Stimulated activated CD8-positive, alpha-beta memory T cell treated with anti-CD3 and anti-CD28 coated beads, Interleukin-7, amount 100 ng/mL, for 1 hour (primary cell): ENCODE results near the gene ZSCAN23.
"Not testable (repeated sequence)": the region's sequence is repeated elsewhere in the genome, so short reads cannot be mapped to it uniquely, and the experiment has no call there.

ENCODE experiments used
- DNase-seq, 2 donors: peaks; one replicate each; pipeline ENCODE4 v3.0.0-alpha.2; 2020; ENCODE audit warnings: low read depth in 2 of 2

Gene ZSCAN23

GRCh38 chr6:28443112-28443773, at the start of gene ZSCAN23:
ZSCAN23 (minus strand) TSS chr6:28443491; CDS start chr6:28436266, 7,225 bp downstream.
- DNase-seq: peak; percentile 61 to 65

DNA sequence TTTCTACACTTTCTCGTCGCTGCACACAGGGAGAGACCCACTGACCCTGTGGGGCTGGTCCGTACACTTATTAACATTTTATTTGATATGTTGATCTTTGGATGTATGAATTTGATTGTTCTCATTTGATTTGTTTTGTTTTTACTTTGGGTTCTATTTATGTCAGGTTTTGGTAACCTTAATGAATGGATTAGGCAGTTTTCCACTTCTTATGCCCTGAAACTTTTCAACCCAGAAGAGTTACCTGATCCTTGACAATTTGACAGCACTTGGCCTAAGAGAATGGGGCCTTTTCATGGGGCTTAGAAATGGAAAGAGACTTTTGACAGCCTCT, 48.7 kb upstream of the ZSCAN23 start:
- no peak for DNase-seq

DNA sequence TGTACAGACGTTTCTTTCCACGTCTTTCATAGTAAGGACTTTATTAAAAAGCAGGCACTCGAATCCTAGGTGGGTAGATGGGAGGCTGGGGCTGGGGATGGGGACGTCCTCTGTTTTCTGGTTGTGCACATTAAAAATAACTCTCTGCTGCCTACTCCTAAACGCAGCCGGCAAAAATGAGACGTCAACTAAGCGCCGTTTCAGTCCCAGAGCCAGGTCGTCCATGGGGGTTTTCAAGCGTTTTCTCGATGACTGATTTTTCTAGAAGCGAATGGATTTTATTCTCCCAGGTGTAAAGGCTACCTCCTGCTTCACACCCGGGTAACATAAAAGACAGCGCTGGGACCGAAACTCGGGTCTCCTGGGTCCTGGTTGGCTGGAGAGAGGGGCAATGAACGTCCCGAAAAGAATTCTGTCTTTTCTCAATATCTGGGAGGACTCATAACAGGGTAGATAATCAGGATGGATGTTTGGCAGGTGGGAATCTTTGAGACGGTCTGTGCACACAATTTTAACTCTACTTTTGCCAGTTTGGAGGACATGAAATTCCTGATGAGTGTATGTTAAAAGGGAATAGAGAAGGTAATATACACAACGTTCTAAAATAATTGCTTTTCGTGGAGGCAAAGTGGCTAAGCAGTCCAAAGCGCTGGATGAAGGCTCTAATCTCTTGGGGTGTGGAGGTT, 47.1 kb upstream of the ZSCAN23 start:
- DNase-seq: no peak

DNA sequence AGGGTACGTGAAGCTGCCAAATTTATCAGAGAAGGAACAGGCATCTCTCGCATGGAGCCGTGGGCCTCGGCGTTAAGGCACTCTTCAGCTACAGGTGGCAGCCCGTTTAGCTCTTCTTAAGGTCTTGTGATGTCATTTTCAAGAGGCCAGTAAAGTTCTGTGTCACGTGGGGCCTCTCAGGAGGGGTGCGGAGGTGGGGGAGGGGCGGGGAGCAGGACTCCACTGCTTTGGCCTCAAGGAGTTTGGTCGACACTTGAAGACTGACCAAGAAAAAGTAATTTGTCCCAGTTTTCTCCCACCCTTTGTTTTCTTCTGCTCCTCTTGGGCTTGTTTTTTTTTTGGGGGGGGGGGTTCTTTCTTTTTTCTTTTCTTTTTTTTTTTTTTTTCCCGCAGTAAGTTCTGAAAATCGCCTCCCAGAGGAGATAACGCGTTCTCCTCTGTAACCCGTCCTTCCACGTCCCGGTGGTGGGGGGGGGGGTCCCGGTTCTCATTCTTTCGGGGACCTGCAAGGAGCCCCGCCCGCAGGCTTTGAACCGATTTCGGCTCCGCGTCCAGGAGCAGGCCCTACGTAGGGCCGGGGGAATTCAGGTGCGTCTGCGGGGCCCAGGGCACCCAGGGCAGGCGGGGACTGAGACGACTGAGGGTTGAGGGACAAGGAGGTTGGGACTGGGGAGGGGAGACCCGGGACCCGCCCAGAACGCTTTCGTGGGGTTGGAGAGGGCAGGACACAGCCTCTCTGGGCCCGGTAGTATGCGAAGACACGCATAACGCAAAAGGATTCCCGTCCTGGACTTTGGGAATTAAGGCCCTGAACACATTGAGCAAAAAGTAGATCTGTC, 46.3 kb upstream of the ZSCAN23 start:
- DNase-seq: no peak

GRCh38 chr6:28488916-28489365, 45.6 kb upstream of the ZSCAN23 start:
- DNase-seq: no peak

DNA sequence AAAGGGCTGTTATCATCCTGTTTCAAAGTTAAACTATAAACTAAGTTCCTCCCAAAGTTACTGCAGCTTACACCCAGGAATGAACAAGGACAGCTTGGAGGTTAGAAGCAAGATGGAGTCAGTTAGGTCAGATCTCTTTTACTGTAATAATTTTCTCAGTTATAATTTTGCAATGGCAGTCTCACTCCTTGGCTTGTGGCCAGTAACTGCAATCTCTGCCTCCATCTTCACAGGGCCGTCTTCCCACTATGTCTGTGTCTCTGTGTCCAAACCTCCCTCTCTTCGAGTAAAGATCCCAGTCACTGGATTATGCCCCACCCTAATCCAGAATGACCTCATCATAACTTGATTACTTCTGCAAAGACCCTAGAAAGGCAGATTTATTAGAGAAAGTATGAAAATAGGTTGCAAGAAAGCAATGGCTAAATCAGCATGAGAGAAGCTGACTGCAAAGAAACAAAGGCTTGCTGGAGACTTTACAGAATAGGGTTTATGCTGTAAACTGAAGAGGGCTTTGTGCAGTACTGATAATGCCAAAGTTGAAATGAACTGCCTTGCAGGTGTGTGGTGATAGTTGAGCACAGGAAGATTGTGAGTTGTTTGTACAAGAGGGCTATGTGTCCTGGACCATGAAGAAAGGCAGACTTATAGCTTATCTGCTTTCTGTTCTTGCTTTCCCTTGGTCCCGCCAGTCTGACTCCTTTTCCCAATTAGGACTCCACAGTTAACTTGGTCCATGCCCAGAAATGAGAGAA, 43.9 kb upstream of the ZSCAN23 start:
- no peak for DNase-seq

- DNase-seq: no peak
Observed at GRCh38 chr6:28486533-28486932, 43.2 kb upstream of the ZSCAN23 start.

- no peak for DNase-seq
Observed at GRCh38 chr6:28485482-28485881, 42.2 kb upstream of the ZSCAN23 start.

DNA sequence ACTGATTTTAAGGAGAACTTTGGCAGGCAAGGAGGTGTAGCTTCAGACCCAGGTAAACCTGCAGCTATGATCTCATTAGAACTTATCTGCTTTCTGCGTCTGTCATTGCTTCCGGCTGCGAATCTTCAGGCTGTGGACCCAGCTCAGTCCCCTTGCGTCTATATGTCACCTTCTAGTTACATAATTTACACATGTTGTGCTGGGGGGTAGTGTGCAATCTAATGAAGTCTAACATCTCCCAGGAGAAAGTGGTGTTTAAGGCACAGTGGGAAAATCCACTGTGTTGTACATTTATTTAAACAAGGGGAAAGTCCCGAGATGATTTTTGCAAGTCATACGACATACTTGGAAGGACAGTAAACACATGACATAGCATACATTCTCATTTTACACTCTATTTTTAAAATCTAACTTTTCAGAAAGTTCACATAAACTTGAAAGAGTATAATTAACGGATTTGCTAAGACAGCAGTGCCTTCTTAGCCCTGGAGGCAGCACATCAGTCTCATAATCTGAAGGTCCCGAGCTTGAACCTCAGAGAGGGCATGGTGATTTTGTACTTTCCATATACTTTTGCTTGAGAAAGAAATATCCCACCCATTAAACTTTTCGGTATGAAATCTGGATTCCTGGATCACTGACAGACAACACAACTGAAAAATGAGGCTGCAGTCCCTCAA, 37.1 kb upstream of the ZSCAN23 start:
- no peak for DNase-seq

DNA sequence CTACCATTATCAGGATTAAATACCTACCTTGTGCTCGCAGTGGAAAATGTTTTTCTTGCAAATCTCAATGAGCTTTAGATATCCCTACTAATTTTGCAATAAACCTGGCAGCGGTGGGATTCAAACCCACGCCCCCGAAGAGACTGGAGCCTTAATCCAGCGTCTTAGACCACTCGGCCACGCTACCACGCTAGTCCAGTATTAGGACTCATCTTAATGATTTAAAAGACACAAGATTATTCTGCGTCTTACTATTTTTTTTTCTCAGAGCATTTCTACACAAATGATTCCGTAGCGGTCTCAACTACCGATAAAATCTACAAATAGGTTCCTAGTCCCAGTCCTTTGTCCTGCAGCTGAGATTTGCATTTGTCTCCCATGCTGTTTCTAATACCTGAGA, 35.2 kb upstream of the ZSCAN23 start:
- no peak for DNase-seq

DNA sequence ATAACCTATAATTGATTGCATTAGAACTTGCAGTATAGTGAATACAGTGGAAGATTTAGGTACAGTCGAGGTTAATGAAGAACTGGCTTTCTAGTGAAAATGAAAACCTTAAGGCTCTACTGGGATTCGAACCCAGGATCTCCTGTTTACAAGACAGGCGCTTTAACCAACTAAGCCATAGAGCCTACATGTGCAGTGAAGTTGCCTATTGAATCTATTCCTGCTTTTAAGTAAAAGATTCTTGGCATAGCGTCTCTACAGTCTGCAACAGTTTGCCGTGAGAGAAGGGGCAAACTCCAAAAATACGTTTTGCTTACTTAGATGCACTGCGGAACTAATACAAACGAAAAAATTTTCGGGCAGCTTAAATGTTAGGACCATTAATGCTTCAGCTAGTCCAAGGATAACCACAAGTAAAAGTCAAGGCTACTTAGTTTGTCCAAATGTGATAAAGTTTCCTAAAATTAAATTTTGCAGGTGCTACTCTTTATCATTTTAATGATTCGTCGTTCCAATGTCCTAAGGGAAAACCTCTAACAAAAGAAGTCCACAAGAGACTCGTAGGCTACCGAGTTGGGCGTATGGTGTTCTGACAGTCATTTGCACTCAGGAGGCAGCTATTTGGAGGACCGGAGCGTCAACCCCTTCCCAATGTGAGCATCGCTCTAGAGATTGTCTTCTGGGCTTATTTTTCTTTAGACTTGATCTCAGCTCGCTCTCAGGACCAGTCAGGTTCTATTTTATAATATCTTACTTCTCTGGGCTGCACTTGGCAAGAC, 31.3 kb upstream of the ZSCAN23 start:
- no peak for DNase-seq

DNA sequence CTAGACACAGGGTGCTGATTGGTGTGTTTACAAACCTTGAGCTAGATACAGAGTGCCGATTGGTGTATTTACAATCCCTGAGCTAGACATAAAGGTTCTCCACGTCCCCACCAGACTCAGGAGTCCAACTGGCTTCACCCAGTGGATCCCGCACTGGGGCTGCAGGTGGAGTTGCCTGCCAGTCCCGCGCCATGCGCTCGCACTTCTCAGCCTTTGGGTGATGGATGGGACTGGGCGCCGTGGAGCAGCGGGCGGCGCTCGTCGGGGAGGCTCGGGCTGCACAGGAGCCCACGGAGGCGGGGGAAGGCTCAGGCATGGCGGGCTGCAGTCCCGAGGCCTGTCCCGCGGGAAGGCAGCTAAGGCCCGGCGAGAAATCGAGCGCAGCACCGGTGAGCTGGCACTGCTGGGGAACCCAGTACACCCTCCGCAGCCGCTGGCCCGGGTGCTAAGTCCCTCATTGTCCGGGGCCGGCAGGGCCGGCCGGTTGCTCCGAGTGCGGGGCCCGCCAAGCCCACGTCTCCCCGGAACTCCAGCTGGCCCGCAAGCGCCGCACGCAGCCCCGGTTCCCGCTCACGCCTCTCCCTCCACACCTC, 26.0 kb upstream of the ZSCAN23 start:
- not testable (repeated sequence) for DNase-seq

- no peak for DNase-seq
Observed at GRCh38 chr6:28468056-28468455, 24.8 kb upstream of the ZSCAN23 start.

- DNase-seq: no peak
Observed at GRCh38 chr6:28462401-28462800, 19.1 kb upstream of the ZSCAN23 start.

- no peak for DNase-seq
Observed at GRCh38 chr6:28458568-28458967, 15.3 kb upstream of the ZSCAN23 start.

DNA sequence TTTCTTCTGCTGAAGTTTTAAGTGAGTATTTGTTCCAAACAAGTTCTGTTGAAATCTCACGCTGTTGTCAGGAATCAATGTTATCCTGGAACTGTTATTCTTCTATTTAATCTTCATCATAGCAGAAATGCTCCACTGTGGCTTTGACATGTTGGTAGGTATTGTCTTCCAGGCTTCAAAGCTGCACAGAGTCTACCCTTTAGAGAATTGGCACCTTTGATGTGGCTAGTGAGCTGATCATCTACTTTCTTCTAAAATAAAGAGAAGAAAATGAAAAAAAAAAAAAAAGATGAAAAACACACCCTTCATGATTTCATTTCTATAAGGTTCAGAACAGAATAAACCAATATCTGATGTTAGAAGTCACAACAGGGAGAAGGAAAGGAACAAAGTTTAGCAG, 5.8 kb upstream of the ZSCAN23 start:
- DNase-seq: no peak

DNA sequence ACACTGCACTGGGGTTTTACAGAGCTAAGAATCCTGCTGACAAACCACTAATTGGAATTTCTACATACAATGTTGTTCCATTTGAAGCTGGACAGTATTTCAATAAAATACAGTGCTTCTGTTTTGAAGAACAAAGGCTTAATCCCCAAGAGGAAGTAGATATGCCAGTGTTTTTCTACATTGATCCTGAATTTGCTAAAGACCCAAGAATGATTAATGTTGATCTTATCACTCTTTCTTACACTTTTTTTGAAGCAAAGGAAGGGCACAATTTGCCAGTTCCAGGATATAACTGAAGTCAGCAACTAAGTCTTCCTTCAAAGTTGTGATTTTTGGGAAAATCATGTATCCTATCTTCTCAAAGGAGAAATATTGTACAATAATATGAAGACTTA, 4.2 kb upstream of the ZSCAN23 start:
- not testable (repeated sequence) for DNase-seq

- no peak for DNase-seq
Observed at GRCh38 chr6:28446818-28447511, 3.7 kb upstream of the ZSCAN23 start.

DNA sequence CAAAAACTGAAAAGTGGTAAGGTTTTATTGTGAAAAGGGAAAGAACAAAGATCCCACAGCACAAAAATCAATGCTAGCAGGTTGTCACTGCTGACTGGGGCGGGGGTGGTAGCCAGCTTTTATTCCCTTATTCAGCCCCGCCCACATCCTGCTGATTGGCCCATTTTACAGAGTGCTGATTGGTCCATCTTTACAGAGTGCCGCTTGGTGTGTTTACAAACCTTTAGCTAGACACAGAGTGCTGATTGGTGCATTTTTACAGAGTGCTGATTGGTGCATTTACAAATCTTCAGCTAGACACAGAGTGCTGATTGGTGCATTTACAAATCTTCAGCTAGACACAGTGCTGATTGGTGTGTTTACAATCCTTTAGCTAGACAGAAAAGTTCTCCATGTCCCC, 1.5 kb upstream of the ZSCAN23 start:
- DNase-seq: not testable (repeated sequence)

DNA sequence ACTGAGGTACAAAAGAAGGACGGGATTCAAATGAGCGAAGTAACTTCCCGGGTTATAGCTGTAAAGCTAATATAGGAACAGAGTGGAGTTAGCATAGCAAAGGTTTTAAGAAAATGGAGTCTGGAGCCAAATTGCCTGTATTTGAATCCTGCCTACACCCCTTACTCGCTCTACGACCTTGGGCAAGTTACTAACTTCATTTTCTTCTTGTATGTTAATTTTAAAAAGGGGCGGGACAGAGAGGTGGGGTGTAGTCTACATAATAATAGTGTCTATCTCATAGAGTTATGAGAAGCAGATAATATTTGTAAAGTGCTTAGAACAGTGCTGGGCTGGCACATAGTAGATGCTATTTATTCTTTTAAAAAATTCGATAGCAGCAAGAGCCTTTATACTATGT, 705 bp downstream of the ZSCAN23 start:
- DNase-seq: no peak
